PC-9 (cell line): ENCODE measurements around the gene SAP25. TPM values are rescaled to one million over a fixed set of nuclear protein-coding genes. Genes with fewer than 3 reads are reported as not detected.

Source experiments
- BruUV-seq: library from RNA; stranded (reverse); fragments of 400-500 nt; replicated peaks from 2 replicates; lab custom pipeline; 2021; lab: Mats Ljungman, UMichigan
- CTCF ChIA-PET: fragments of 300-600 bp; sonication (Branson Sonifier 250); formaldehyde crosslinking; loops from one replicate; lab custom pipeline; 2022; ENCODE audit warnings: antibody characterized with exemption; lab: Charles Lee
- POLR2A ChIA-PET: fragments of 300-600 bp; sonication (Branson Sonifier 250); formaldehyde crosslinking; loops from one replicate; lab custom pipeline; 2022; ENCODE audit warnings: antibody characterized with exemption; ENCODE audit not compliant: unreplicated experiment; lab: Charles Lee
- DNase-seq, 2 experiments: peaks; one replicate each; pipeline versions ENCODE4 v3.0.0 to v3.0.0-alpha.2; 2015 to 2022; ENCODE audit warnings: mixed read lengths in 1 of 2
- H2AFZ ChIP-seq: fragments of 200-600 bp; sonication (generic); 2 replicates; pipeline ENCODE4 v1.8.1; 2017; ENCODE audit warnings: antibody characterized with exemption
- H3F3A ChIP-seq: fragments of 200-600 bp; sonication (generic); 2 replicates; pipeline ENCODE4 v1.8.1; 2017; ENCODE audit warnings: antibody characterized with exemption, mild to moderate bottlenecking, low read depth; ENCODE audit not compliant: insufficient read depth
- H3K27ac ChIP-seq: fragments of 200-600 bp; sonication (generic); 2 replicates; pipeline ENCODE4 v1.6.1; 2016; ENCODE audit warnings: mixed run types
- H3K27me3 ChIP-seq: fragments of 200-600 bp; sonication (generic); 2 replicates; pipeline ENCODE4 v1.6.1; 2016; ENCODE audit warnings: low read depth, mixed run types; ENCODE audit not compliant: insufficient read depth
- H3K36me3 ChIP-seq: fragments of 200-600 bp; sonication (generic); 2 replicates; pipeline ENCODE4 v1.6.1; 2016; ENCODE audit warnings: low read depth, mixed run types
- H3K4me1 ChIP-seq: fragments of 200-600 bp; sonication (generic); replicated peaks from 2 replicates; pipeline ENCODE4 v1.6.1; 2016; ENCODE audit warnings: mixed run types; ENCODE audit not compliant: insufficient read depth
- H3K4me2 ChIP-seq: fragments of 200-600 bp; sonication (generic); 2 replicates; pipeline ENCODE4 v1.6.1; 2017; ENCODE audit warnings: mixed run types
- H3K4me3 ChIP-seq: fragments of 200-600 bp; sonication (generic); 2 replicates; pipeline ENCODE4 v1.6.1; 2016; ENCODE audit warnings: mixed run types
- H3K79me2 ChIP-seq: fragments of 200-600 bp; sonication (generic); 2 replicates; pipeline ENCODE4 v1.6.1; 2017; ENCODE audit warnings: low read depth, mixed run types
- H3K9me2 ChIP-seq: fragments of 200-600 bp; sonication (generic); 2 replicates; pipeline ENCODE4 v1.8.1; 2017; ENCODE audit warnings: mild to moderate bottlenecking; ENCODE audit not compliant: insufficient read depth
- H3K9me3 ChIP-seq: fragments of 200-600 bp; sonication (generic); 2 replicates; pipeline ENCODE4 v1.8.1; 2016; ENCODE audit warnings: low read depth; ENCODE audit not compliant: insufficient read depth
- H4K20me1 ChIP-seq: fragments of 200-600 bp; sonication (generic); 2 replicates; pipeline ENCODE4 v1.8.1; 2017; ENCODE audit not compliant: insufficient read depth
- CTCF ChIP-seq: fragments of 200-600 bp; sonication (generic); conservative IDR thresholded peaks from 2 replicates; pipeline ENCODE4 v1.6.1; 2017; ENCODE audit warnings: mixed run types, antibody characterized with exemption, mild to moderate bottlenecking, moderate library complexity
- EZH2 ChIP-seq: fragments of 200-600 bp; sonication (generic); IDR thresholded peaks from 2 replicates; pipeline ENCODE4 v1.8.0; 2017; ENCODE audit warnings: antibody characterized with exemption, low read depth
- intact Hi-C: fragments of 100-400 bp; cut with micrococcal nuclease; formaldehyde crosslinking; loops from one replicate; pipeline ENCODE4 v1.10.0; 2022; ENCODE audit not compliant: unreplicated experiment
- total RNA-seq: library from RNA; stranded (reverse); gene quantifications from 2 replicates; pipeline ENCODE4 v1.2.3, GENCODE V29; 2021

The SAP25 gene
- total RNA-seq, 1 experiment from 2014 or later, result 11.0 TPM

- peaks cover 29% of the 10 kb centered on the region for H3K79me2 ChIP-seq
- no peak for TF ChIP-seq CTCF
- TF ChIP-seq EZH2, result no peak
- peaks cover 19% of the 10 kb centered on the region for H3K4me1 ChIP-seq
- H3K4me2 ChIP-seq, result peak overlapping the region; percentile 85; the same call in 1 of the 2 replicates
- DNase-seq, result no peak
- no peak overlapping the region for H3K27ac ChIP-seq
- ChIA-PET POLR2A (no interaction called here), CTCF (no interaction called here)
- no peaks in the 10 kb centered on the region for H3K9me2 ChIP-seq
- H2AFZ ChIP-seq, result no peak overlapping the region
- H3F3A ChIP-seq, result peaks cover 23% of the 10 kb centered on the region
- H3K9me3 ChIP-seq, result no peaks in the 10 kb centered on the region
- H3K4me3 ChIP-seq, result no peak overlapping the region
- intact Hi-C loops, result loop anchor here (1.0 to 10.0 kb wide), 5 partner anchors 13 to 502 kb away; partner anchors contain the start of genes AGFG2, EPHB4, GIGYF1 and TRIM56
- no peaks in the 10 kb centered on the region for H3K27me3 ChIP-seq
- BruUV-seq, result no TSS peak
- H3K36me3 ChIP-seq, result 0 out of 2 replicates have a peak, but pooled peaks cover 10% of the 10 kb centered on the region
- H4K20me1 ChIP-seq, result peaks cover 2% of the 10 kb centered on the region; the same call in 1 of the 2 replicates
Measured at GRCh38 chr7:100582650-100583049, 8.9 kb upstream of the SAP25 start.

- no peaks in the 10 kb centered on the region for H3K9me2 ChIP-seq
- no peak for TF ChIP-seq EZH2
- TF ChIP-seq CTCF, result no peak
- H3K4me2 ChIP-seq, result peak overlapping the region; percentile 85; the same call in 1 of the 2 replicates
- peaks cover 19% of the 10 kb centered on the region for H3K4me1 ChIP-seq
- no peaks in the 10 kb centered on the region for H3K27me3 ChIP-seq
- H3K79me2 ChIP-seq, result peaks cover 29% of the 10 kb centered on the region
- DNase-seq, result peak in 1 of 2 experiments; percentile 95
- ChIA-PET CTCF (interaction anchor here (0.6 kb wide), 1 partner anchor 44 kb away, joined by 3 read pairs; no protein-coding TSS in a partner anchor), POLR2A (no interaction called here)
- H3K4me3 ChIP-seq, result no peak overlapping the region
- H3K9me3 ChIP-seq, result no peaks in the 10 kb centered on the region
- no peak overlapping the region for H3K27ac ChIP-seq
- BruUV-seq, result no TSS peak
- H3K36me3 ChIP-seq, result 0 out of 2 replicates have a peak, but pooled peaks cover 10% of the 10 kb centered on the region
- peaks cover 23% of the 10 kb centered on the region for H3F3A ChIP-seq
- H2AFZ ChIP-seq, result no peak overlapping the region
- intact Hi-C loops, result loop anchor here (1.0 to 10.0 kb wide), 5 partner anchors 13 to 503 kb away; partner anchors contain the start of genes AGFG2, EPHB4, GIGYF1 and TRIM56
- peaks cover 2% of the 10 kb centered on the region; the same call in 1 of the 2 replicates for H4K20me1 ChIP-seq
Measured at GRCh38 chr7:100582041-100582579, 8.4 kb upstream of the SAP25 start.

DNA sequence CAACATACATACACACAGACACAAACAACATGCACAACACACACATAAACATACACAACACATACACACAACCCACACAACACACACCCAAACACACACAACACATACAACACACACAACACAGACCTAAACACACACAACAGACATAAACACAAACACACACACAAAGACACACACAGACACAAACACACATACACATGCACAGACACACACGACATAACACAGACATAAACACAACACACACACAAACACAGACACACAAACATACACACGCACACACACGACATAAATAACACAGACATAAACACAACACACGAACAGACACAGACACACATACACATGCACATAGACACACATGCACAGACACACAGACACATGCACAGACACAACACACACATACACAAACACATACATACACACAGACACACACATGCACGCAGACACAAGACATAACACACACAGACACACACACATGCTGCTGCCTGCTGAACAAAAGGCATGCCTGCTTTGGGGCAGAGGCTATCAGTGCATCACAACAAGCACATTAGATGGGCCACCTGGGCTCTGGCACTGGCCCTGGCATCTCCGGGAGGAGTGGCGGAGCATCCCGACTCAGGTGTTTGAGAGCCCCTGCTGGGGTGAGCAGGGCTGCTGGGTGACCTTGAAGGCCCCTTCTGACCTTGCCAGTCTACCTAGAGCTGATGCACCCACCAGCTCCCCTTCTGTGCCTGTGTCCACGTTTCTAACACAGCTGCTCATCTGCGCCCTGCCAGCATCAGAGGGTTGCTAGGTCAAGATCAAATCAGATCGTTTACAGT lies 7.0 kb upstream of the SAP25 start:
- no TSS peak for BruUV-seq
- no peak for DNase-seq
- Histone ChIP-seq H2AFZ (no peak overlapping the region), H3K9me2 (no peaks in the 10 kb centered on the region), H4K20me1 (peaks cover 2% of the 10 kb centered on the region; the same call in 1 of the 2 replicates), H3K79me2 (peaks cover 29% of the 10 kb centered on the region), H3K4me2 (no peak overlapping the region), H3F3A (peaks cover 21% of the 10 kb centered on the region), H3K27ac (no peak overlapping the region), H3K27me3 (no peaks in the 10 kb centered on the region), H3K4me3 (no peak overlapping the region), H3K9me3 (no peaks in the 10 kb centered on the region), H3K4me1 (peaks cover 19% of the 10 kb centered on the region), H3K36me3 (0 out of 2 replicates have a peak, but pooled peaks cover 10% of the 10 kb centered on the region)
- ChIA-PET POLR2A (no interaction called here), CTCF (no interaction called here)
- intact Hi-C loops, result loop anchor here (5.0 to 10.0 kb wide), 3 partner anchors 112 to 504 kb away; partner anchors contain the start of genes EPHB4, GIGYF1 and TRIM56
- TF ChIP-seq CTCF (no peak), EZH2 (no peak)
